Immature natural killer cell (primary cell): ENCODE measurements around the gene MSRB2. TPM values are rescaled to one million over a fixed set of nuclear protein-coding genes. Genes with fewer than 3 reads are reported as not detected.
"Not testable (repeated sequence)": the region's sequence is repeated elsewhere in the genome, so short reads cannot be mapped to it uniquely, and the experiment has no call there.

Source experiments
- DNase-seq, 3 donors: peaks; one replicate each; pipeline ENCODE4 v3.0.0; 2022; ENCODE audit warnings: mixed read lengths in 1 of 3
- H3K27ac Mint-ChIP-seq, 6 donors: one replicate each; pipeline ENCODE4 v1.8.0; 2020; ENCODE audit warnings: mixed read lengths in 6 of 6, mild to moderate bottlenecking in 5 of 6, inconsistent platforms in 4 of 6, moderate library complexity in 3 of 6
- H3K27me3 Mint-ChIP-seq, 3 donors: one replicate each; pipeline ENCODE4 v1.8.0; 2020 to 2021; ENCODE audit warnings: low read depth in 3 of 3, mild to moderate bottlenecking in 3 of 3, mixed read lengths in 3 of 3, moderate library complexity in 3 of 3, inconsistent platforms in 1 of 3
- H3K36me3 Mint-ChIP-seq, 3 donors: one replicate each; pipeline ENCODE4 v1.8.0; 2020; ENCODE audit warnings: mixed read lengths in 3 of 3, inconsistent platforms in 2 of 3, mild to moderate bottlenecking in 2 of 3
- H3K4me1 Mint-ChIP-seq, 2 donors: one replicate each; pipeline ENCODE4 v1.8.0; 2020; ENCODE audit warnings: inconsistent platforms in 2 of 2, mild to moderate bottlenecking in 2 of 2, mixed read lengths in 2 of 2, moderate library complexity in 1 of 2
- H3K4me3 Mint-ChIP-seq, 5 donors: one replicate each; pipeline ENCODE4 v1.8.0; 2020; ENCODE audit warnings: mild to moderate bottlenecking in 5 of 5, mixed read lengths in 5 of 5, inconsistent platforms in 3 of 5, moderate library complexity in 3 of 5
- H3K9me3 Mint-ChIP-seq, 6 donors: one replicate each; pipeline ENCODE4 v1.8.0; 2020; ENCODE audit warnings: mild to moderate bottlenecking in 6 of 6, mixed read lengths in 6 of 6, inconsistent platforms in 4 of 6, moderate library complexity in 3 of 6
- polyA plus RNA-seq, 3 donors: library from polyadenylated mRNA; unstranded; fragments of 300-500 nt; fragmentation: Illumina TruSeq; gene quantifications; one replicate each; pipeline ENCODE4 v1.2.3, GENCODE V29; 2021

Gene MSRB2
- polyA plus RNA-seq, 3 donors from 2014 or later, result 8.4 to 9.3 (median 9.3) TPM

- H3K27me3 Mint-ChIP-seq, result peaks cover 0 to 8% (median 8%) of the 10 kb centered on the region in 3 donors
- H3K27ac Mint-ChIP-seq, result no peak overlapping the region
- peaks cover 0 to 11% (median 0%) of the 10 kb centered on the region in 6 donors for H3K9me3 Mint-ChIP-seq
- H3K4me3 Mint-ChIP-seq, result no peak overlapping the region
- no peak for DNase-seq
- H3K36me3 Mint-ChIP-seq, result no peaks in the 10 kb centered on the region
- no peaks in the 10 kb centered on the region for H3K4me1 Mint-ChIP-seq
Measured at GRCh38 chr10:23063973-23064812, 31.2 kb upstream of the MSRB2 start.

DNA sequence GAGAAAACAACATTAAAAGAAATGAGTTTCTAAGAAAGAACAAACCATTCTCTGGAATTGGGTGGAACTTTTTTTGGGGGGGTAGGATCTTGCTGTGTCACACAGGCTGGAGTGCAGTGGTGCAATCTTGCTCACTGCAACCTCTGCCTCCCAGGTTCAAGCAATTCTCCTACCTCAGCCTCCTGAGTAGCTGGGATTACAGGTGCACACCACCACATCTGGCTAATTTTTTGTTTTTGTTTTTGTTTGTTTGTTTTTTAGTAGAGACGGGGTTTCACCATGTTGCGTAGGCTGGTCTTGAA, 30.6 kb upstream of the MSRB2 start:
- not testable (repeated sequence) for H3K9me3 Mint-ChIP-seq, H3K36me3 Mint-ChIP-seq, H3K27ac Mint-ChIP-seq, H3K4me1 Mint-ChIP-seq, H3K27me3 Mint-ChIP-seq, H3K4me3 Mint-ChIP-seq, DNase-seq

DNA sequence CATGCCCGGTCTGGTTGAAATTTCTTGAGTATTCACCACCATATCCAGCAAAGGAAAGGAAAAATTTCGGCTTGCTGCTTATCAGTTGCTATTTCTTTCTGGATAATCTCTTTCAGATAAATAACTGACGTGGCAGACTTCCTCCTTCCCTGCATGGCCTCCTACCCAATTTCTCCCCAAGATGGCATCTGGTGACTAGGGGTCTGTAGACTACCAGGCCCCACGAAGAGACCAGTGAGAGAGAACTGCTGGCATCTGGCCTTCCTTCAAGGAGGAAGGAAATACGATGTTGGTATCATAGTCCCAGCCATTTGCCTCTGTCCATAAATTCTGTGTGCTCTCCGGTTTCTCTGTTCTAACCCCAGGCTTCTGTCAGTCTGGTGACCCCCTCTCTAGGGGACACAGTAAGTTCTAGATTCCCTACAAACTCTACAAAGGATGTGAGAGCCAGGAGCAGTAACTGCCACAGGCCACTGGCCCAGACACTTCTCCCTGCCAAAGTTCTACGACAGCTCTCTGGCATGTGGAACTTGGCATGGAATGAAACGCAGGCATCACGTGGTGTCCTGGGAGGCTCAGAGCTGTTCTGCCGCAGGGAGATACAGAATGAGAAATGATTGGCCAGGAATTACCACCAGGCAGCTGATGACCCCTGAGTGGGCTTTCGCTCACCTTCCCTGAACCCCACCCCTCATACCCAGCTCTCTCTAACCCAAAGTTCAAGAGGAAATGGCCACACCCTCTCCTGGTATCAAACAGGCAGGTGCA, 30.0 kb upstream of the MSRB2 start:
- no peaks in the 10 kb centered on the region for H3K9me3 Mint-ChIP-seq
- no peak for DNase-seq
- H3K4me3 Mint-ChIP-seq, result no peak overlapping the region
- no peaks in the 10 kb centered on the region for H3K4me1 Mint-ChIP-seq
- no peaks in the 10 kb centered on the region for H3K36me3 Mint-ChIP-seq
- peaks cover 0 to 8% (median 3%) of the 10 kb centered on the region in 3 donors for H3K27me3 Mint-ChIP-seq
- no peak overlapping the region for H3K27ac Mint-ChIP-seq

- no peak overlapping the region for H3K4me3 Mint-ChIP-seq
- no peaks in the 10 kb centered on the region for H3K4me1 Mint-ChIP-seq
- H3K36me3 Mint-ChIP-seq, result no peaks in the 10 kb centered on the region
- no peak for DNase-seq
- H3K27ac Mint-ChIP-seq, result no peak overlapping the region
- no peaks in the 10 kb centered on the region for H3K9me3 Mint-ChIP-seq
- peaks cover 0 to 4% (median 0%) of the 10 kb centered on the region in 3 donors for H3K27me3 Mint-ChIP-seq
Measured at GRCh38 chr10:23067337-23067736, 28.0 kb upstream of the MSRB2 start.

- H3K27me3 Mint-ChIP-seq, result peaks cover 0 to 4% (median 0%) of the 10 kb centered on the region in 3 donors
- H3K36me3 Mint-ChIP-seq, result no peaks in the 10 kb centered on the region
- H3K9me3 Mint-ChIP-seq, result no peaks in the 10 kb centered on the region
- H3K4me1 Mint-ChIP-seq, result no peaks in the 10 kb centered on the region
- DNase-seq, result peak; percentile 39 to 49 (median 44)
- no peak overlapping the region for H3K27ac Mint-ChIP-seq
- H3K4me3 Mint-ChIP-seq, result no peak overlapping the region
Measured at GRCh38 chr10:23067939-23068775, 27.2 kb upstream of the MSRB2 start.

DNA sequence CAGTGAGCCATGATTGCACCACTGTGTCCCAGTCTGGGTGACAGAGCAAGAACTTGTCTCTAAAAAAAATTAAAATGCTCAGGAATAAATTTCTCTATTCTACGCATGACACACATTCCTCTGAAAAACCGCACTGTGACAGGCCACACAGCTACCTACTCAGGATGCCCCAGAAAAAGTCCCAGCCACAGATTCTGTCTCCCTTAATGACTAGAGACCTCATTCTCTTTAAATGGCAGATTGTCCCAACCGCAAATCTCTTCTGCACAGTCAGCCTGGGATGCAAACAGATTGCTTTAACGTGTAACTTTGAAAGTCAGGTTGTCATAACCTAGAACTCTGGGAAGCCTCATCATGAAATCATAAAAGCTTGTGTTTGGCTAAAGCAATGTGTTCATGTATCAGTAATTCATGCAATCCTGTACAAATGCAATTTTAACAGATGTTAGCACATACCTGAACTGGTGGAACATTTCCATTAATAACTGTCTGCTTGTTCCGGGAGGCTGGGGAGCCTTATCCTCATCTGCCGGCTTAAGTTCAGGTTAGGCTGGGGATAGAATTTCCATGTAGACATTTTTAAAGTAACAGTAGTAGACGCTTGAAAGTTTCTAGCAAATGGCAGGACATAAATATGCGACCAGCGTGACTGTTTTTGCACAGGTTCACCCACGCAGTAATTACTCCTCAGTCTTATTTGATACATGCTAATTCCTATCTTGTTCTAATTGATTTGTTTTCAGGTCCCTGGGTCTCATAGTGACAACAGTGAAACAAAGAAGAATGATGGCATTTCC, 26.2 kb upstream of the MSRB2 start:
- Mint-ChIP-seq H3K4me3 (no peak overlapping the region), H3K4me1 (no peaks in the 10 kb centered on the region), H3K9me3 (no peaks in the 10 kb centered on the region), H3K27ac (no peak overlapping the region), H3K36me3 (no peaks in the 10 kb centered on the region), H3K27me3 (peaks cover 0 to 2% (median 2%) of the 10 kb centered on the region in 3 donors)
- DNase-seq, result no peak

DNA sequence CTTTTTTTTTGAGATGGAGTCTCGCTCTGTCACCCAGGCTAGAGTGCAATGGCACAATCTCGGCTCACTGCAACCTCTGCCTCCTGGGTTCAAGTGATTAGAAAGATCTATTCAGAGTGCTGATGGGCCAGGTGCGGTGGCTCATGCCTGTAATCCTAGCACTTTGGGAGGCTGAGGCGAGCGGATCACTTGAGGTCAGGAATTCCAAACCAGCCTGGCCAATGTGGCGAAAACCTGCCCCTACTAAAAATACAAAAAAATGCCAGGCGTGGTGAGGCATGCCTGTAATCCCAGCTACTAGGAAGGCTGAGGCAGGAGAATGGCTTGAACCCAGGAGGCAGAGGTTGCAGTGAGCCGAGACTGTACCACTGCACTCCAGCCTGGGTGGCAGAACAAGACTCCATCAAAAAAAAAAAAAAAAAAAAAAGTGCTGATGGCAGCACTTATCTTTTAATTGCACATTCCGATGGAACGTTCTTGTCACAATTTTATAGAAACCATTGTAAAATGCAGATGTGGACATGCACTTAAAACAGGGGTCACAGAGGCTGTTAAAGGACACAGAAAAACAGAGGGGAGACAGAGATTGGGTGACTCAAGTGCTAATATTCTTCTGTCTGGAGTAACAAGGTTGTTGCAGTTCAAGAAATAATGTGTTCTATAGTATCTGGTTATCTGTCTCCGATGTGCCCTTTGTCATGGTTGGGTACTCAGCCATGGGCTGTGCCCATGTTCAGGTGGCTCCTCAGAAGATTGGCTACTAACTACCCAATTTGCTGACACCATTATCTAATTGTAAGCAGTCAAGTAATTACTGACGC, 25.1 kb upstream of the MSRB2 start:
- H3K4me3 Mint-ChIP-seq, H3K4me1 Mint-ChIP-seq, H3K9me3 Mint-ChIP-seq, H3K27me3 Mint-ChIP-seq, DNase-seq, H3K36me3 Mint-ChIP-seq, H3K27ac Mint-ChIP-seq: not testable (repeated sequence)

DNA sequence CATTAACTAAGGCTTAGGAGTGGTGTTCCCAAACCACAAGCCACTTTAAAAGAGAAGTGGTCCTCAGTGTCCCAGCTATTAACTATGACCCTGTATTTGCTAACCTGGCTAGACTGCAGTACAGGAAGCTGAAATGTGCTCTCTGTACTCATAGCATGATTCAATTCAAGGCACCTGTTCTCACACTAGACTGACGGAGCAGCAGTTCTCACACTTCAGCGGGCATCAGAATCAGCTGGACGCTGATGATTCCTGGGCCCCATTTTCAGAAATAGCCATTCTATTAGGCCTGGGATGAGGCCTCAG, 24.5 kb upstream of the MSRB2 start:
- Mint-ChIP-seq H3K4me1 (no peaks in the 10 kb centered on the region), H3K27ac (no peak overlapping the region), H3K27me3 (peaks cover 0 to 6% (median 0%) of the 10 kb centered on the region in 3 donors), H3K9me3 (no peaks in the 10 kb centered on the region), H3K36me3 (no peaks in the 10 kb centered on the region), H3K4me3 (no peak overlapping the region)
- DNase-seq, result no peak

DNA sequence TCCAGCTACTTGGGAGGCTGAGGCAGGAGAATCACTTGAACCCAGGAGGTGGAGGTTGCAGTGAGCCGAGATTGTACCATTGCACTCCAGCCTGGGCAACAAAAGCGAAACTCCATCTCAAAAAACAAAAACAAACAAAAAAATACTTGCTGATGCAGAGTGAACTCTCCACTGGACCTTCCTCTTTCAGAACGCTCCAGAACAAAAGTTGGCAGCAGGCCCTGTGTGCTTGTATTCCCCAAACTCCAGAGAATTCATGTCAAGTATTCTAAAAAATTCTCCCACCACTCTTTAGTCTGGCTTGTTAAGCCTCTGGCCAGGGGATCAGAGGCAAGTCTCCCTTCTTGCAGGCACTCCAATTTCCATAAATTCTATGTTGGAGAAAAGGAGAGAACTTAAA, 22.8 kb upstream of the MSRB2 start:
- H3K27me3 Mint-ChIP-seq, result peaks cover 2 to 11% (median 5%) of the 10 kb centered on the region in 3 donors
- not testable (repeated sequence) for DNase-seq, H3K36me3 Mint-ChIP-seq, H3K9me3 Mint-ChIP-seq, H3K4me3 Mint-ChIP-seq, H3K27ac Mint-ChIP-seq, H3K4me1 Mint-ChIP-seq

GRCh38 chr10:23073527-23073926, 21.9 kb upstream of the MSRB2 start:
- DNase-seq, result no peak
- no peaks in the 10 kb centered on the region for H3K36me3 Mint-ChIP-seq
- no peak overlapping the region for H3K4me3 Mint-ChIP-seq
- H3K4me1 Mint-ChIP-seq, result no peaks in the 10 kb centered on the region
- peaks cover 4 to 19% (median 5%) of the 10 kb centered on the region in 3 donors for H3K27me3 Mint-ChIP-seq
- H3K9me3 Mint-ChIP-seq, result peaks cover 0 to 4% (median 0%) of the 10 kb centered on the region in 6 donors
- H3K27ac Mint-ChIP-seq, result no peak overlapping the region

DNA sequence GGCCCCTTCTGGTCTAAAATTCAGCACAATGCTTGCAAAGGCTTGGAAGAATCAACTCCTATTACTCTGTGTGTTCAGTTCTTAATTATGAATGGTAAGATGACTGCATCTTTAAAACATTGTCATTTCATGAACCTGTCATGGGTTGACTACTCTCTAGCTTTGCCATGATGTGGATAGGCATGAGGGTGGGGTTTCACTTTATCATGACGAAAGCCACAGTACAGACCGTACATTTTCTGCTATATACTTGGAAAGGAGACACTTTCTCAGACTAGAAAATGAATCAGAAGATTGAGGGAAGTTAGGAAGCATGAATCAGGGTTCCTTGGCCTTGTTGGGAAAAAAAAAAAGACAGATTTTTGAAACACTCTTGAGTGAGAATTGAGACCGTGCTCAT, 19.7 kb upstream of the MSRB2 start:
- peaks cover 0 to 4% (median 0%) of the 10 kb centered on the region in 6 donors for H3K9me3 Mint-ChIP-seq
- H3K27me3 Mint-ChIP-seq, result peaks cover 4 to 30% (median 6%) of the 10 kb centered on the region in 3 donors
- H3K4me3 Mint-ChIP-seq, result no peak overlapping the region
- H3K36me3 Mint-ChIP-seq, result no peaks in the 10 kb centered on the region
- H3K4me1 Mint-ChIP-seq, result no peaks in the 10 kb centered on the region
- H3K27ac Mint-ChIP-seq, result no peak overlapping the region
- no peak for DNase-seq

DNA sequence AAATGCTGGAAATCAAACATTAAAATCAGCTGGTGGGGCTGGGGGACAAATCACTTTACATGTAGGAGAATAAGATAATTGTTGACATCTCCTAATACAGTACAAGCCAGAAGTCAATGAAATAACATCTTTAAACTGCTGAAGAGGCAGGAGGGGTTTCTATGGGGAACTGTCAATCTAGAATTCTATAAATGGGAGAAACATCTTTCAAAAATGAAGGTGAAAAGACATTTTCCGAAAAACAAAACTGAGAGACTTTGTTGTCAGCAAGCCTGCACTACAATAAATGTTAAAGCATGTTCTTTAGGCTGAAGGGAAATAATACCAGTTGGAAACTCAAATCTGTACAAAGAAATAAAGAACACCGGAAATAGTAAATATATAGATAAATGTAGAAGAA, 17.3 kb upstream of the MSRB2 start:
- Mint-ChIP-seq H3K27ac (no peak overlapping the region), H3K9me3 (peaks cover 0 to 4% (median 0%) of the 10 kb centered on the region in 6 donors), H3K4me3 (no peak overlapping the region), H3K4me1 (no peaks in the 10 kb centered on the region), H3K27me3 (peaks cover 4 to 42% (median 11%) of the 10 kb centered on the region in 3 donors), H3K36me3 (no peaks in the 10 kb centered on the region)
- no peak for DNase-seq

GRCh38 chr10:23079700-23080099, 15.7 kb upstream of the MSRB2 start:
- Mint-ChIP-seq H3K4me1 (no peaks in the 10 kb centered on the region), H3K9me3 (peaks cover 0 to 4% (median 0%) of the 10 kb centered on the region in 6 donors), H3K27ac (no peak overlapping the region), H3K27me3 (peaks cover 4 to 43% (median 13%) of the 10 kb centered on the region in 3 donors), H3K36me3 (peaks cover 0 to 2% (median 0%) of the 10 kb centered on the region in 3 donors), H3K4me3 (no peak overlapping the region)
- no peak for DNase-seq
